Mesendoderm (in vitro differentiated cells): Measurements from ENCODE around the gene M1AP.
A peak's percentile ranks its signal among the peaks of the same experiment; 100 is the strongest.
"Not testable (repeated sequence)": the region's sequence is repeated elsewhere in the genome, so short reads cannot be mapped to it uniquely, and the experiment has no call there.

ENCODE experiments used
- DNase-seq: peaks from one replicate; pipeline ENCODE4 v3.0.0; 2013
- H2AK5ac ChIP-seq: 2 replicates; pipeline ENCODE4 v1.6.1; 2013; ENCODE audit warnings: low read length, inconsistent platforms
- H2BK120ac ChIP-seq: 2 replicates; pipeline ENCODE4 v1.6.1; 2013; ENCODE audit warnings: low read depth, mild to moderate bottlenecking, low read length, moderate library complexity, mixed read lengths
- H2BK15ac ChIP-seq: replicated peaks from 2 replicates; pipeline ENCODE4 v1.6.1; 2013; ENCODE audit warnings: low read depth, mild to moderate bottlenecking, moderate library complexity
- H2BK5ac ChIP-seq: 2 replicates; pipeline ENCODE4 v1.6.1; 2013; ENCODE audit warnings: low read length, inconsistent platforms
- H3K18ac ChIP-seq: 2 replicates; pipeline ENCODE4 v1.6.1; 2013; ENCODE audit warnings: mild to moderate bottlenecking, low read length, mixed read lengths
- H3K23ac ChIP-seq: one replicate; pipeline ENCODE4 v1.6.1; 2013; ENCODE audit warnings: low read length
- H3K27ac ChIP-seq: 2 replicates; pipeline ENCODE4 v1.5.1; 2013; ENCODE audit warnings: low read depth, mild to moderate bottlenecking, inconsistent platforms, low read length, moderate library complexity
- H3K27me3 ChIP-seq: 2 replicates; pipeline ENCODE4 v1.6.1; 2013; ENCODE audit warnings: low read length, control low read depth, mild to moderate bottlenecking, inconsistent platforms; ENCODE audit not compliant: insufficient read depth, poor library complexity
- H3K36me3 ChIP-seq: 2 replicates; pipeline ENCODE4 v1.6.1; 2013; ENCODE audit warnings: low read length, inconsistent platforms; ENCODE audit not compliant: control insufficient read depth, insufficient read depth
- H3K4ac ChIP-seq: one replicate; pipeline ENCODE4 v1.6.1; 2013; ENCODE audit warnings: low read depth, mild to moderate bottlenecking, low read length, moderate library complexity
- H3K4me1 ChIP-seq: 2 replicates; pipeline ENCODE4 v1.6.1; 2013; ENCODE audit warnings: low read depth, low read length, inconsistent platforms; ENCODE audit not compliant: control insufficient read depth
- H3K4me2 ChIP-seq: 2 replicates; pipeline ENCODE4 v1.6.1; 2013; ENCODE audit warnings: low read length
- H3K4me3 ChIP-seq: 2 replicates; pipeline ENCODE4 v1.5.1; 2013; ENCODE audit warnings: mild to moderate bottlenecking, low read length
- H3K56ac ChIP-seq: one replicate; pipeline ENCODE4 v1.6.1; 2013; ENCODE audit warnings: low read length
- H3K79me1 ChIP-seq: 2 replicates; pipeline ENCODE4 v1.6.1; 2013; ENCODE audit warnings: low read length, inconsistent platforms
- H3K79me2 ChIP-seq: 2 replicates; pipeline ENCODE4 v1.6.1; 2013; ENCODE audit warnings: mild to moderate bottlenecking, low read length; ENCODE audit not compliant: control insufficient read depth, insufficient read depth
- H3K9ac ChIP-seq: 2 replicates; pipeline ENCODE4 v1.6.1; 2013; ENCODE audit warnings: low read length, inconsistent platforms
- H4K5ac ChIP-seq: one replicate; pipeline ENCODE4 v1.6.1; 2013; ENCODE audit warnings: low read length
- H4K8ac ChIP-seq: one replicate; pipeline ENCODE4 v1.6.1; 2013; ENCODE audit warnings: low read depth, mild to moderate bottlenecking, control low read depth, low read length, moderate library complexity
- WGBS: extraction: QIAGEN DNeasy Blood & Tissue Kit; methylation state at CpG from one replicate; pipeline ENCODE4 v1.1.7; 2013; ENCODE audit warnings: low lambda C conversion rate, missing lambda C conversion rate; ENCODE audit not compliant: insufficient coverage; ENCODE audit errors: extremely low coverage; 5-methylcytosine and 5-hydroxymethylcytosine counted together

The M1AP gene

GRCh38 chr2:74632209-74632938 lies 15.8 kb downstream of the M1AP start:
- H3K79me2 ChIP-seq = no peaks in the 10 kb centered on the region
- H3K9ac ChIP-seq = peak overlapping the region; percentile 35
- peak overlapping the region; percentile 65 for H3K56ac ChIP-seq
- DNase-seq = peak; percentile 93
- H3K4me3 ChIP-seq = no peak overlapping the region
- no CpG with 5 or more reads among the region's 3 CpGs for WGBS
- H3K79me1 ChIP-seq = no peaks in the 10 kb centered on the region
- H3K27ac ChIP-seq = peak overlapping the region; percentile 47
- peak overlapping the region; percentile 90 for H3K18ac ChIP-seq
- H4K5ac ChIP-seq = peak overlapping the region; percentile 90
- no peak overlapping the region for H2BK5ac ChIP-seq
- no peaks in the 10 kb centered on the region for H3K27me3 ChIP-seq
- H4K8ac ChIP-seq = no peak overlapping the region
- peak overlapping the region; percentile 39 for H2BK120ac ChIP-seq
- peak overlapping the region; percentile 45 for H2BK15ac ChIP-seq
- no peaks in the 10 kb centered on the region for H3K36me3 ChIP-seq
- H3K23ac ChIP-seq = no peak overlapping the region
- no peak overlapping the region for H3K4me2 ChIP-seq
- peaks cover 11% of the 10 kb centered on the region for H3K4me1 ChIP-seq
- H2AK5ac ChIP-seq = no peak overlapping the region
- H3K4ac ChIP-seq = peak overlapping the region; percentile 70

GRCh38 chr2:74630454-74630853 lies 17.7 kb downstream of the M1AP start:
- not testable (repeated sequence) for H3K4me3 ChIP-seq, H3K79me2 ChIP-seq, H2BK120ac ChIP-seq, H2BK5ac ChIP-seq, H3K27me3 ChIP-seq, H3K9ac ChIP-seq, H3K18ac ChIP-seq, H3K56ac ChIP-seq, H2AK5ac ChIP-seq, H3K27ac ChIP-seq, H3K36me3 ChIP-seq, H3K4ac ChIP-seq, H3K4me2 ChIP-seq, H3K79me1 ChIP-seq, DNase-seq, H2BK15ac ChIP-seq, H4K8ac ChIP-seq, H4K5ac ChIP-seq, H3K23ac ChIP-seq
- peaks cover 11% of the 10 kb centered on the region for H3K4me1 ChIP-seq
- no CpG with 5 or more reads among the region's 3 CpGs for WGBS

GRCh38 chr2:74628538-74629105 lies 19.5 kb downstream of the M1AP start:
- no peak overlapping the region for H3K18ac ChIP-seq
- no peak overlapping the region for H4K8ac ChIP-seq
- no peaks in the 10 kb centered on the region for H3K27me3 ChIP-seq
- no peak for DNase-seq
- H3K79me2 ChIP-seq = no peaks in the 10 kb centered on the region
- no peak overlapping the region for H2BK15ac ChIP-seq
- H3K9ac ChIP-seq = no peak overlapping the region
- no peak overlapping the region for H2BK120ac ChIP-seq
- no peaks in the 10 kb centered on the region for H3K79me1 ChIP-seq
- H2BK5ac ChIP-seq = no peak overlapping the region
- H3K23ac ChIP-seq = no peak overlapping the region
- H4K5ac ChIP-seq = no peak overlapping the region
- no peak overlapping the region for H3K4ac ChIP-seq
- peaks cover 11% of the 10 kb centered on the region for H3K4me1 ChIP-seq
- H3K27ac ChIP-seq = no peak overlapping the region
- H3K4me3 ChIP-seq = no peak overlapping the region
- no peak overlapping the region for H3K56ac ChIP-seq
- WGBS = no CpG with 5 or more reads among the region's 3 CpGs
- H2AK5ac ChIP-seq = no peak overlapping the region
- no peaks in the 10 kb centered on the region for H3K36me3 ChIP-seq
- H3K4me2 ChIP-seq = no peak overlapping the region

- Histone ChIP-seq H2BK5ac (no peak overlapping the region), H3K27me3 (no peaks in the 10 kb centered on the region), H3K18ac (no peak overlapping the region), H2BK15ac (no peak overlapping the region), H3K4me1 (no peaks in the 10 kb centered on the region), H4K5ac (no peak overlapping the region), H2AK5ac (no peak overlapping the region), H3K23ac (no peak overlapping the region), H4K8ac (no peak overlapping the region), H3K27ac (no peak overlapping the region), H3K4me3 (no peak overlapping the region), H3K9ac (no peak overlapping the region), H3K79me1 (no peaks in the 10 kb centered on the region), H2BK120ac (no peak overlapping the region), H3K4me2 (no peak overlapping the region), H3K79me2 (no peaks in the 10 kb centered on the region), H3K56ac (peak overlapping the region; percentile 37), H3K36me3 (no peaks in the 10 kb centered on the region), H3K4ac (no peak overlapping the region)
- no CpG with 5 or more reads among the region's 5 CpGs for WGBS
- DNase-seq = peak; percentile 35
Measured at GRCh38 chr2:74625658-74626425, 22.3 kb downstream of the M1AP start.

- Histone ChIP-seq H2BK120ac (no peak overlapping the region), H2BK15ac (no peak overlapping the region), H4K8ac (no peak overlapping the region), H3K4me3 (no peak overlapping the region), H3K4me1 (no peaks in the 10 kb centered on the region), H3K18ac (no peak overlapping the region), H3K4me2 (no peak overlapping the region), H3K4ac (no peak overlapping the region), H3K27ac (no peak overlapping the region), H3K36me3 (no peaks in the 10 kb centered on the region), H3K56ac (no peak overlapping the region), H2BK5ac (no peak overlapping the region), H3K9ac (no peak overlapping the region), H3K79me1 (no peaks in the 10 kb centered on the region), H4K5ac (no peak overlapping the region), H3K27me3 (no peaks in the 10 kb centered on the region), H3K23ac (no peak overlapping the region), H2AK5ac (no peak overlapping the region), H3K79me2 (no peaks in the 10 kb centered on the region)
- WGBS = no CpG with 5 or more reads among the region's 12 CpGs
- no peak for DNase-seq
Measured at GRCh38 chr2:74620671-74621070, 27.5 kb downstream of the M1AP start.
